ENCODE measurements around the gene SETD1B.
A peak's percentile ranks its signal among the peaks of the same experiment; 100 is the strongest.

SETD1B gene

DNA sequence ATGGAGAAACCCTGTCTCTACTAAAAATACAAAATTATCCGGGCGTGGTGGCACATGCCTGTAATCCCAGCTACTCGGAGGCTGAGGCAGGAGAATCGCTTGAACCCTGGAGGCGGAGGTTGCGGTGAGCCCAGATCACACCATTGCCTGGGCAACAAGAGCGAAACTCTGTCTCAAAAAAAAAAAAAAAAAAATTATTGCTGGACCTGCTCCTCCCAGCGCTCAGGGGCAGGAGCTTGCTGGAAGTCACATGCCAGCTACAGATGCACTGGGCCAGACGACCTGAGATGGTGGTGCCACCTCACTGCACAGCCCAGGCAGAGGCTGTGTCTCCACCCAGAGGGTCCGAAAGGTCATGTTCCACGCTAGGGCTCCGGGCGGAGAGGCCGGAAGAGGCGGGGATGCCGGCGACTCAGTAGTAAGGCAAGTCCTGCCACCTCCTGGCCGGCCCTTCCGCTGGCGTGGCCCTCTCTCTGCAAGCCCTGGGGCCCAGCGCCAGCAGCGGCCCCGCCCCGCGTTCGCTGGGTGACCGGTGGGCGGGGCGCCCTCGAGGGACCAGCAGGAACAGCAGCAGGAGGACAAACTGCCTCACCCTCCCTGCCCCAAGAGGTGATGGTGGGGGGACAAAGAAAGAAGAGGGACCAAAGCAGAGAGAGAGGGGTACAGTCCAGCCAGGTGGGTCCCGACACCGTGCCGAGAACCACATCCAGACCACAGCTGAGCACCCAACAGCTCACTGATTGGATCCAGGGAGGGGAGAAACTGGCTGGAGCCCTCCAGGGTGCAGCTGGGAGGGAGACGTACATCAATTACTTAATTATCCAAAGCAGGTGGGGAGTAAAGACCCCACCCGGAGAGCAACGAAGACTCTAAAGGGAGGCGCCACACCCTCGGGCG, 6.7 kb upstream of the SETD1B start:
- no peak for DNase-seq

DNA sequence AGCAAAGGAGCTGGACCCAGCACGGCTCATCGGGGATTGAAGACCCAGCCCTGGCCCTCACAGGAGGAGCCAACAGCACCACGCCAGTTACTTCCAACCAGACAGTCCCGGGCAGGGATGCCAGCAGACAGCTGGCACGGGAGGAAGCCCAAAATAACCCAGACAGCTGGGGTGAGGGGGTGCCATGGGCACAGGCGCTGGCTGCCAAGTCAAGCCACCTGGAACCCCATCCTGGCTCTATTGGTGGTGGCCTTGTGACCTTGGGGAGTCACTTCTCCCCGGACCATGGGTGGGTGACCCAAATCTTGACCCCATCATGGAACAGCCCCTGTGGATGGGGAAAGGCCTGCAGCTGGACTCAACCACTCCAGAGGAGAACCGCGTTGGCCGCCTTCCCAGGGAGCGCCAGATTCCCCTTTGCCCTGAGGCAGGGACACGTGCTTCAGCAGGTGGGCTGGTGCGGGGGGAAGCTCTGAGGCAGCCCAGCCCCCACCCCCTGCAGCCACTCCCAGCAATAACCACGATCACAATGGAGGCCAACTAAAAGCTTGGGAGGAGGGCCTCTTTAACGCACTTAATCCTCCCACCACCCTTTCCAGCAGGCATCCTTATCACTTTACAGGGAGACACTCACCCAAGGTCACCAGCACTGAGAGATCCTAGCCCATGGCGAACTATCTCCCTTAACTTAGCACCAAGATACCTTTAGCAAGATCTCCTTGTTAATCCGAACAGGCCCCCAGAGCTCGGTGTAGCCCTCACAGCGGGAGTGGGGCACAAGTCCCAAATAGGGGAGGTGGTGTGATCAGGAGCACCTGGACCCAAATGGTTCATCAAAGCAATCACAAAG, 5.6 kb upstream of the SETD1B start:
- DNase-seq, result no peak

DNA sequence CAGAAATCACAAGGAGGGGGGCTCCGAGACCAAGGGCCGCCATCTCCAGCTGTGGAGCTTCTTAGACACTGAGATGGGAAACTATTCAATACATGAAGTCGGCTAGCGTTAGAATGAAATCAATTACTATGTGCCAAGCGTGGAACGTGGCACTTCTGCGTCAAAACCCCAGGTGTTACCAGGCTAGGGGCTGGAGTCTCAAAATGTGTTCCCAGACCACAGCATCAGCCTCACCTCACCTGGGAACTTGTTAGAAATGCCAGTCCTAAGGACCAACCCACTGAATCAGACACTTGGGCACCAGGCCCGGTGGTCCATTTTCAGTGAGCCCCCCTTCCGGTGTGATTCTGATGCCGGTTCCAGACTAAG, 5.0 kb upstream of the SETD1B start:
- no peak for DNase-seq

- DNase-seq, result peak; percentile 75
Observed at GRCh38 chr12:121799156-121799841, 4.5 kb upstream of the SETD1B start.

DNA sequence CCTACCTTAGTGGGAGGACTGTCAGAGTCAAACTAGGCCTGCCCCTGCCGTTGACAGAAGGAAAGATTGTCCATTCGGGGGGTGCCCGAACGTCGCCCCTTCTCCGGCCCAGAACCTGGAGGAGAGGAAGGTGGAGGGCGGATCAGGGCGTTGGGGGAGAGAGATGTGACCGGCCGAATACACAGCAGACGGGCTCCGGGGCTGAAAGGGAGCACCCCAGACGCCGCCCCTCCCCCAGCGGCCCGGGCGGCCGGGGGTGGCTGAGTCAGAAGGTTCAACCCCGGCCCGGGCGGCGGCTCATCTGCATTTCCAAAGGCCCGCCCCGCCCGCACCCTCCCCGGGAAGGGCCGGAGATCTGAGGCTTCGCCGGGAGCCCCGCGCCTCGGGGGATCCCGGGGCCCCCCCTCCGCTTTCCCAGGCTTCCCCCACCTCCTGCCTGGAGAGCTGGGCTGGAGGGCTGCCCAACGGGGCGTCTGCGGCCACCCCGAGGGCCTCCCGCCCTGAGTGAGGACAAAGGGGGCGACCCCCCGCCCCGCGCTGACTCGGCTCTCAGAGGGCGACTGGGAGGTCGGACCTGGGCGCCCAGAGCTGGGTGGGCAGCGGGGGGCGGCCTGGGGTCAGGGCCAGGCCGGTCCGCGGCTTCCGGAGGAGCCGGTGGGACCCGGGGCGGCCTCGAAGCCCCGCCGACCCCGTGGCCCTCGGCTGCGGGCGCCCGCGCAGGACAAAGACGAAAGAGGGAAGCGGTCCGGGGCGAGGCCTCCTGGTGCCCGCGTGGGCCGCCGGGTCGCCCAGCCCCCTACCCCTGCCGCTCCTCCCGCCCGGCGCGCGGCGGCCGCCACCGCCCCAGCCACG, 3.7 kb upstream of the SETD1B start:
- peak; percentile 78 for DNase-seq

GRCh38 chr12:121800694-121801594, 2.9 kb upstream of the SETD1B start:
- peak; percentile 78 for DNase-seq

- DNase-seq, result peak; percentile 77
Observed at GRCh38 chr12:121801595-121802484, 2.0 kb upstream of the SETD1B start.

DNA sequence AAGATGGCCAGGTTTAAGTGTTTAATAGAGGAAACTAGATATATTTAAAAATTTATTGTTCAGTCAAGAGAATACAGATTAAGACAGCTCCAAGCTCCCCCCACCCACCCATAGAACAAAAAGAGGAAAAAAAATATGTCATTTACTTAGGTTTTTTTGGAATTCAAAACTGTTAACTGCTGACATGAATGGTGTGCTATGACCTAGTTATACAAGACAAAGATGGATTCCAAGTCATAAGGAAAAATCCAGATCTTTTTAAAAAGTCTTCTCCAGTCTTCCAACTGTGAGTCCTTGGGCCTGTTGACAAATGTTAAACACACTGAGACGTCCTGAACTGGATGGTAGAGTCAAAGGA, 1.3 kb upstream of the SETD1B start:
- DNase-seq, result no peak

GRCh38 chr12:121802843-121803698, 738 bp upstream of the SETD1B start:
- DNase-seq, result peak; percentile 95

GRCh38 chr12:121804417-121805111, 755 bp downstream of the SETD1B start:
- DNase-seq, result peak; percentile 71

- peak; percentile 30 for DNase-seq
Observed at GRCh38 chr12:121805171-121806008, 1.6 kb downstream of the SETD1B start.

GRCh38 chr12:121806009-121806545, 2.3 kb downstream of the SETD1B start:
- peak; percentile 66 for DNase-seq

DNA sequence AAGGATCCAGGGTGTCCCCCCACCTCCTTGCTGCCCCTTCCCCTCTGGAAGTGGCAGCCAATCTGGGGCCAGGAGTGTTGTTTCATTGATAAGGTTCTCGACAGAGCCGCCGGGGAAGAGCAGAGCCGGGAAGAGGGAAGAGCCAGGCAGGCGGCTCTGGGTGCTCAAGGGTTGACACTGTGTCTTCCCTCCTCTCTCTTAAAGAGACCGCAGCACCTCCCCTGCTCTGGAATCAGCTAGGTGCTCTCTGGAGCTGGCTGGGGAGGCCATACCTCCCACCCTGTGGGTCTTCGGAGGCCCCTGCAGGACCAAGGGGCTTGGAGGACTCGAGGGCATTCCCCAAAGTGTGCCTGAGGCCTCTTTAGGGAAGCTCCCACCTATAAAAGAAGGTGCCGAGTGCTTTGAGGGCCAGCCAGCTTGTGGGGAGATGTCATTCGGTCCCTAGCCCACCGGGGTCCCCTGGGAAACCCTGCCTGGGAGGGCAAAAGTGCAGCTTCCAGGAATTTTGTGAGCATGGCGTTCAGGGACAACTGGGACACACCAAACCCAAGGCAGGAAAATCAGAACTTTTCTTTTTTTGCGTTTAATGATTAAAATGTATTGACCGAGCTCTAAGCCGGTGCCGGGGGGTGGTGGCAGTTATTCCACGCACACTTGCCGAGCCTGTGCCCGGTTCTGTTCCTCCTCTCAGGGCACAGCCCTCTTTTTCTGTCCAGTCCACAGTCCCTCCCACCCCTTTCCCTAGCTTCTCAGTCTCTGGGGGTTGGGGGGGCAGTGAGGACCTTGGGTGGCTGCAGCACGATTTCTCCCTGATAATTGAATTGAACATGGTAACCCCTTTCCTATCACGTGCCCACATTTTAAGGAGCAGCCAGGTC, 3.0 kb downstream of the SETD1B start:
- no peak for DNase-seq

GRCh38 chr12:121807642-121808347, 4.0 kb downstream of the SETD1B start:
- DNase-seq, result no peak

- no peak for DNase-seq
Observed at GRCh38 chr12:121808623-121809022, 4.8 kb downstream of the SETD1B start.

- no peak for DNase-seq
Observed at GRCh38 chr12:121809712-121810116, 5.9 kb downstream of the SETD1B start.
